GM23248 (cell line): ENCODE measurements around the gene MYRF.

Source experiments
- EZH2 ChIP-seq: fragments of 200-600 bp; sonication (generic); IDR thresholded peaks from 2 replicates; pipeline ENCODE4 v1.6.1; 2018; ENCODE audit warnings: antibody characterized with exemption, mild to moderate bottlenecking; ENCODE audit not compliant: insufficient read depth, poor library complexity, severe bottlenecking
- EZH2phosphoT487 ChIP-seq: fragments of 200-600 bp; sonication (generic); IDR thresholded peaks from 2 replicates; pipeline ENCODE4 v1.6.1; 2018; ENCODE audit warnings: antibody characterized with exemption, moderate library complexity, mild to moderate bottlenecking, low read depth; ENCODE audit not compliant: insufficient read depth

DNA sequence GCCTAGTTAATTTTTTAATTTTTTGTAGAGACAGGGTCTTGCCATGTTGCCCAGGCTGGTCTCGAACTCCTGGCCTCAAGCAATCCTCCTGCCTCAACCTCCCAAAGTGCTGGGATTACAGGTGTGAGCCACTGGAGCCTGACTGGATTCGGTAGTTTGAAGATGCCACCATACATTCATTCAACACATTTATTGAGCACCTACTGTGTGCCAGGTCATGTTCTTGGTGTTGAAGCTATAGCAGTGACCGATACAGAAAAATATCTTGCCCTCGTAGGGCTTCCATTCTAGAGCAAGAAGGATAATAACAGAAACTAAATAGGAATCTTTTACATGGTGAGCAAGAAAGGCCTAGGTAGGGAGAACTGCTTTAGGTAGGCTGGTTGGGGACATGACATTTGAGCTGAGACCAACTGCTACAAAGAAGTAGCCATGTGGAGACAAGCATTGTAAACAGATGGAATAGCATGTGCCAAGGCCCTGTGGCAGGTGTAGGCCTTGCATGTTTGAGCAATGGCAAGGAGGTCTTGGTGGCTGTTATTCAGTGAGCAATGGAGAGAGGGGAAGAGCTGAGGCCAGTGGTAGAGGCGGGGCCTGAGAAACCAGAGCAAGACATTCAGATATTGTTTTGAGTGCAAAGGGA is 1.7 kb upstream of the MYRF start:
- TF ChIP-seq EZH2phosphoT487 (no peak), EZH2 (no peak)
